HG03097 (cell line): ENCODE measurements around the gene ZC4H2.
A peak's percentile ranks its signal among the peaks of the same experiment; 100 is the strongest.
"Not testable (repeated sequence)": the region's sequence is repeated elsewhere in the genome, so short reads cannot be mapped to it uniquely, and the experiment has no call there.

ENCODE experiments used
- ATAC-seq: cut with Tn5 transposase; IDR thresholded peaks from one replicate; pipeline ENCODE4 v1.9.1; 2021; ENCODE audit not compliant: unreplicated experiment, low FRiP score

ZC4H2 gene

GRCh38 chrX:64975989-64976672 lies at the start of gene ZC4H2:
TSS of gene ZC4H2 (minus strand) at chrX:64976450. CDS start at chrX:64976377, 73 bp downstream.
- peak; percentile 99 for ATAC-seq

GRCh38 chrX:65017451-65017850 lies 41.2 kb upstream of the ZC4H2 start:
- no peak for ATAC-seq

- ATAC-seq: no peak
Measured at GRCh38 chrX:65014230-65014629, 38.0 kb upstream of the ZC4H2 start.

GRCh38 chrX:65009459-65009858 lies 33.2 kb upstream of the ZC4H2 start:
- ATAC-seq: no peak

GRCh38 chrX:65002208-65002607 lies 26.0 kb upstream of the ZC4H2 start:
- ATAC-seq: not testable (repeated sequence)

- no peak for ATAC-seq
Measured at GRCh38 chrX:64996805-64997204, 20.6 kb upstream of the ZC4H2 start.

GRCh38 chrX:64994131-64994798 lies 18.0 kb upstream of the ZC4H2 start:
- no peak for ATAC-seq

GRCh38 chrX:64977830-64978229 lies 1.6 kb upstream of the ZC4H2 start:
- ATAC-seq: no peak

- ATAC-seq: no peak
Measured at GRCh38 chrX:64977051-64977450, 801 bp upstream of the ZC4H2 start.

GRCh38 chrX:64976673-64977040 lies 407 bp upstream of the ZC4H2 start:
- ATAC-seq: peak; percentile 14

- no peak for ATAC-seq
Measured at GRCh38 chrX:64975491-64975890, 759 bp downstream of the ZC4H2 start.

- no peak for ATAC-seq
Measured at GRCh38 chrX:64925480-64925879, 50.8 kb downstream of the ZC4H2 start.

- no peak for ATAC-seq
Measured at GRCh38 chrX:64908121-64908520, 68.1 kb downstream of the ZC4H2 start.

- peak; percentile 66 for ATAC-seq
Measured at GRCh38 chrX:64894454-64895038, 81.7 kb downstream of the ZC4H2 start.

GRCh38 chrX:64885850-64886249 lies 90.4 kb downstream of the ZC4H2 start:
- no peak for ATAC-seq

- ATAC-seq: not testable (repeated sequence)
Measured at GRCh38 chrX:64878709-64879108, 97.5 kb downstream of the ZC4H2 start.

- no peak for ATAC-seq
Measured at GRCh38 chrX:64867217-64867616, 109.0 kb downstream of the ZC4H2 start.
